CD4-positive, alpha-beta T cell treated with Interleukin-10 for 1 hour (primary cell): ENCODE data around the gene DCDC2B.

Experiments
- DNase-seq: peaks from one replicate; pipeline ENCODE4 v3.0.0-alpha.2; 2020

The DCDC2B gene

DNA sequence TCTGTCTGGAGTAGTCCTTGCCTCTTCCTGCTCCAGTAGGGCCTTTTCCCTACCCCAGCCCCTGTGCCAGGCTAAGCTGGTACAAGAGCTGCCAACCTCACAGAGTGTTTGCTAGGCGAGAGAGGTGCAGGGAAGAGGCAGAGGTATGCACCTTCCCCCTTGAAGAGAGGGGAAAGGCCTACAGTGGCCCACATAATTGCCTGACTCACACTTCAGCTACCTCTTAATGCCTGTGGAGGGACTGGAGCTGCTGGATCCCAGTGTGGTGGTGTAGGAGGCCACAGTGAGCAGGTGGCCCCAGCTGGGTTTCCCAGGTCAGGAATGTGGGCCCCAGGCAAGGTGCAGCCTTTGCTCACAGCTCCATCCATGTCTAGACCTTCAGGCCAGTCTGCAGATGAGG is 11.8 kb upstream of the DCDC2B start:
- no peak for DNase-seq

DNA sequence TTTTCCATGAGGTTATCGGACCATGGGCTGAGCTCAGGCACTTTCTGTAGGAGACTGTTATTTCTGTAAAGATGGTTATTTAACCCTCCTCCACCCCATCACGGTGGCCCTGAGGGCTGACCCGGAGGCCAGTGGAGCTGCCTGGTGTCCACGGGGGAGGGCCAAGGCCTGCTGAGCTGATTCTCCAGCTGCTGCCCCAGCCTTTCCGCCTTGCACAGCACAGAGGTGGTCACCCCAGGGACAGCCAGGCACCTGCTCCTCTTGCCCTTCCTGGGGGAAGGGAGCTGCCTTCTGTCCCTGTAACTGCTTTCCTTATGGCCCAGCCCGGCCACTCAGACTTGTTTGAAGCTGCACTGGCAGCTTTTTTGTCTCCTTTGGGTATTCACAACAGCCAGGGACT is 11.1 kb upstream of the DCDC2B start:
- DNase-seq = no peak

DNA sequence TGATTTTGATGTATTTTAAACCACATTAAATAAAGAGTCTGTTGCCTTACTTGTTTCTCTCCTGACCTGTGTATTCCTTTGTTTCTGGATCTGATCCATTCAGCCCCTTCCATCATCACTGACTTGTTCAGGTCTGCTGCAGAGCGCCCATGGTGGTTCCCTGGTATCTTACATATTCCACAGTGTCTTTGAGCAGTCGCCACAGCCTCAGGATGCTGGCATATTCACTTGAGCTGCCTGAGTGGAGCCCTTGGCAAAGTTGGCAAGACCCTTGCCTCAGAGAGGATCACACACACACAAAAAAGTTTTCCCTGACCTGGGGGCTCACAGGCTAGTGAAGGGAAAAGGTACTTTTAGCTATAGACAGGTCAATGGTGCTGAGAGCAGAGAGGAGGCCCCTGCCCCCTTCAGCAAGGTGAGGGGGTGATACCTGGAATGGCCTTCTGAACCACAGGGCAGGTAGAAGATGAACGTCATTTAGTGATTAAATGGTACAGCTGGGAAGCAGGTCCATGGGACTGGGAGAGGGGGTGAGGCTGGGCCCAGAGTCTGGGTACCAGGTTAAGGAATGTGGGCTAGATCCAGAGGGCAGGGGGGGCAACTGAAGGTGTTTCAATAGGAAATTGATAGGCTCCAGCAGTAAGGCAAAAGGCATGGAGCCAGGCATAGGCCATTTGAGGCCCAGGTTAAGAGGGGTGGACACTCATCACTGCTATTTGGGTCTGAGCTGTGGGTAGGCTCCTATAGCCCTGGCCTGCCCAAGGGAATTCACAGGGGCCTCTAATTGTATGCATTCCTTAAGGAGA is 10.4 kb upstream of the DCDC2B start:
- DNase-seq = no peak

DNA sequence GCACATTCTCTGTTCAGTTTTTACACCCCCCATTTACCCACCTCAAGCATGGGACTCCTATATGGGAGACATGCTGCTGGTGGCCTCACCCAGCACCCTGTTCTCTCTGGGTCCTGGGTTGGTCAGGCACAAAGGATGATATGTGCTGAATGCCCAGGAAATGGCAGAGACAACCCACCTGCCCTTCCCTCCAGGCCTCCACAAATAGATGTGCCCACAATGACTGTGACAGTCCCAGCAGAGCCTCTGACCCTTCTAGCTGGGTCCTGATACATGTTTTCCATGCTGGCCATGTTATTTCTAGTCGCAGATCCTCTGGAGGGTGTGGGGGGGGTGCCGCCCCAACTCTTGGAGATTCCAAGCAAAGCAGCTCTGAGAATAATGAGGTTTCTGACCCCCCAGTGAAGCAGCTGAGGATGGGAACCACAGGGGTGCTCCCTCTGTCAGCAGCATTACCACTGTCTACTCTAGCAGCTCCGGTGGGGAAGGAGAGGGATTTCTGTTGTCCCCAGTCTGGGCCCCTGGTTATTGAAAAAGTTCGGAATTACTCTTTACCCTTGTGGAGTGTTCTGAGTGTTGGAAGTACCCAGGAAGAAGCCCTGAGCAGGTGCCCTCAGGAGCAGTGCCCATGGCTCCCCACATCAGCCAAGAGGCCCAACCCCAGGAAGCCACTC is 9.7 kb upstream of the DCDC2B start:
- DNase-seq = no peak

DNA sequence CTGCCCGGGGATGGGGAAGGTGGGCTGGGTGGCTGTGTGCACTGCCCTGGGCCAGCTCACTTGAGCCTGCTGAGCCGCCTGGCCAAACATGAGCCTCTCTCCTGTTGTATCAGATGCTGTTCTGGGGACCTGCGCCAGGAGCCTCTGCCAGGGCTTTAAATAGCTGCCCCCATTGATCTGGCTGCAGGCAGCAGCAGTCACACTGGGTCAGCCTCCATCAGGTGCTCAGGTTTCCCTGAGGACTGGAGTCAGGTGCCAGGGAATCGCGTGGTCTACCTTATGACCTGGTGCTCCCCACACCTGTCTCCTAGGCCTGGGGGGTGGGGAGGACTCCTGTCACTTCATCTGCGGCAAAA is 9.2 kb upstream of the DCDC2B start:
- DNase-seq = no peak

DNA sequence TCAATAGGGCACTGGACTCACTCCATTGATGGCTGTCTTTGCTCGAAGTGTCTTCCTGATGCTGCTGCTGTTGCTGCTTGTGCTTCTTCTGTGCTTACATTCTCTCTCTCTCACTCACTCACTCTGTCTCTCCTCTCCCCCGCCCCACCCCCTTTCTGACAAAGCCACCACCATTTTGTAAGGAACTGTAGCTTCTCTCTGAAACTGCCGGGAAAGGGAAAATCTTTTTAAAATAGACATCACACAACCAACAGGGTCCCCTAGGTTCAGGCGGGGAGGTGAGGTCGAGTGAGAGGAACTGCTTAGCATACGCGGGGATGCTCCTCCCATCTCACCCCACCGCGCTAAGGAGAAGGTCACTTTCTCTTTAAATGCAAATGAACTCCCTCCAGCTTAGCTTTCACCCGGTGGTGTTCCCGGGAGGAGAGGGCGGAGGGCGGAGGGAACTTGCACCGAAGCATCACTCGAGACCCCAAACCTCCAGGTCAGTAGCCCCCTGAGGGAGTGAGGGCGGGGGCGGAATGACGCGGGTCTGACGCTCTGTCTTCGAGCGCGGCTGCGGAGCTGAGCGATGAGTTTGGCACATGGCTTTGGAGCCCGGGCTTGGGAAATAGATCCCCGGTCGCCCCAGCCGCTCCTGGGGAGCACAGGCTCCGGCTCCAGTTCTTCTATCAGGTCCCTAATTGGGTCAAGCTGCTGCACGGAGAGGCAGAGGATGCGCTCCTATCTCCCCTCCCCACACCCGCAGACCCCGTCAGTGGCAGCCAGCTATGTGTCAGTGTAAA is 8.5 kb upstream of the DCDC2B start, which contains the start of gene CCDC28B:
Gene CCDC28B, plus strand, starts transcription at position 370 of the 785 bp plus-strand sequence. CDS start 1,341 bp downstream, outside the sequence.
- DNase-seq = peak; percentile 64

DNA sequence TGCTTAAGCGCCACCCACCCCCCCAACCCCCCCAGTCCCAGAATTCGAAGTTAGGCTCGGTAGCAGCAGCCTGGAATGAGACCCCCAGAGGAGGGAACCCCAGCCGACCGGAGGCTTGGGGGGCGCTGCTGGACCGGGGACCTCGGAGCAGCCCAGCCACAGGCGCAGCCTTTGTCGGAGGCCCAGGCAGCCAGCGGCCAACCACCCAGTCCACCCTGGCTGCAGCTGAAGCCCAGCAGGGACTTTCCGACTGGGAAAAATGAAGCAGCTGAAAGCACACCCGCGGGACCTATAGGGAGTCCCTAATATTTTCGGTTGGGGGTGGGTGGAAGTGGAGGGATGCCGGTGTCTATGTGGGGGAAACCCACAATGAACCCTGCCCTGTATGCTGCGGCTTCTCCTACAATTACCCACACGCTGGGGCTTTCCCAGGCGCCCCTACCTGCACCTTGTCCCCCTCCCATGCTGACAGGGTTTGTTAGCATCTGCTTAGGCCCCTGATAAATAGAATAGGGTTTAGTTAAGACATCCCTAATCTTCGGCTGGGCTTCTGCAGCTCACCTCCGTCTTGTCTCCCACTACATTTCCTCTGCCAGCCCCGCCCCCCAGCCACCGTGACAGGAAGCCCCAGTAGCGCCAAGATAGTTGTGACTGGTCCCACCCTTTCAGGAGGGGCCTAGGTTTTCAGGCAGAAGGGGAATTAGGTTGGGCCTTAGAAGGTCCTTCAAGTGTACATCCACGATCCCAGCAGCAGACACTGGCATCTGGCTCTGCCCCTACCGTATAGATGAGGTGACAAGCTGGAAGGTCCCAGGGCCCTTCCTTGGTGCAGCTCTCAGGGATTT is 7.7 kb upstream of the DCDC2B start:
- DNase-seq = peak; percentile 85

DNA sequence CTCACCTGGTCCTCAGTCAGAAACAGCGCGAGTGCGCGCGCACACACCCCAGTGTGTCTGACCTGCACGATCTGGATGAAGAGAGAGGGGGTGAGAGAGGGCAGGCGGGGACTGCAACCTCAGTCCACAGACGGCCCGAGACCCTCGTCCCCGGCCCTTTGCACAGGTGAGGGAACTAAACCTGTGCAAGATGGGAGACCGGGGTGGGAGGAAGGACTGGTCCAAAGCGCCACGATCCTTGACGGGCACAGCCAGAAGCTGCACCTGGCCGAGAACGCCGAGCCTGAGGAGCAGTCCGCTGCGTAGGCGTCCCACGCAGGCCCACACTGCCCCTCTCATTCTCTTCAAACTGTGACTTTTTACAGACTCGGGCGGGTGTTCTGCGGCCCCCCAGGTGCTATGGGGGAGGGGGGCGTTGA is 3.9 kb upstream of the DCDC2B start:
- DNase-seq = no peak

DNA sequence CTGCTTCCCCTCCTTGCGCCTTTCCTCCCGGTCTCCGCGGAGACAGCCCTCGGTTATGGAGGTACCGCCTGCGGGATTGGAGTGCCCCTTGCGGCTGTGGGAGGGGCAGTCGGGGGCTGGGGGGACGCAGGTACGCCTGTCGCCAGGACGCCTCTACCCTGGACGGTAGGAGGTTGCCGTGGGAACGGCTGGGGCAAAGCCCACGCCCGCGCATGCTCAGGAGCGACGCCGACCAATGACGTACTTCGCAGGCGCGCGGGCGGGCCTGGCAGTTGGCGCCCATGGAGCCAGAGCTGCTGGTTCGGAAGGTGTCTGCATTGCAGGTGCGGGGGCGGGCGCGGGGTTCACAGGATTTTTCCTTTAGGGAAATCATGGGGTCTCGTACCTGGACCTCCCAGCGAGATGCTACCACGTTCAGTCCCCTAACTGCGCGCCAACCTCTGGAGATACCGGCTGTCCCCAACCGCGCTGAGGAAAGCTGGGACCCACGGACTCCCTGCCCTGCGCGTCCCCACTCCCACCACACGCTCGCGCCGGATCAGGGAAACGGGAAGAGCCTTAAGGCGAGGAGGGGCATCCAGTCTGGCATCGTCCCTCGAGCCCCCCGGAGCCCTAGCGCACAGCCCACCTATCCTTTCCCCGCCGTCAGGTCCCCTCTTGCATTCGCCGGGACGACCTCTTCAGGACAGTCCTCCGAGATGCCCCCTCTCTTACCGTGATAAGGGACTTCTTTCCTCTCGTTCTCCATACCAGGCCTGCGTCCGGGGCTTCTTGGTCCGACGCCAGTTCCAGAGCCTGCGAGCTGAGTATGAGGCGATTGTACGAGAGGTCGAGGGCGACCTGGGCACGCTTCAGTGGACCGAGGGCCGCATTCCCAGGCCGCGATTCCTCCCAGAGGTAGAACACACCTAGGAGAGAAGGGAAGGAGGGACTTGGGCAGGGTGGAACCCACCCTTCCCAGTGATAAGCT is 3.2 kb upstream of the DCDC2B start, which contains the start of gene IQCC:
Gene IQCC, plus strand, starts transcription at position 271 of the 970 bp plus-strand sequence. Its CDS starts 11 bp downstream, at position 282.
- peak; percentile 90 for DNase-seq

DNA sequence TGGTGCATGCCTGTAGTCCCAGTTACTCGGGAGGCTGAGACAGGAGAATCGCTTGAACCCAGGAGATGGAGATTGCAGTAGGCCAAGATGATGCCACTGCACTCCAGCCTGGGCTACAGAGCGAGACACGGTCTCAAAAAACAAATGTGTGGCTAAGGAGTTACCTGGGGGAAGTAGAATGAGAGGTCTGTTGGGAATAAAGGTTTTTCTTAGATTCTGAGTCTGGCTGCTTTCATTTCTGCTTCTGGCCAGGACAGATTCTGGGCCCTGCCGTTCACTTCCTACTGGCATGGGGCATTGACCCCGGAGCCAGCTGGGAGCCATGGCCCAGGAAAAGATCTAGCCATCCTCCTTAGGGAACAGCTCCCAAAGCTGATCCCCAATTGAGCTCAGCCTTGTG is 420 bp upstream of the DCDC2B start:
- no peak for DNase-seq

DNA sequence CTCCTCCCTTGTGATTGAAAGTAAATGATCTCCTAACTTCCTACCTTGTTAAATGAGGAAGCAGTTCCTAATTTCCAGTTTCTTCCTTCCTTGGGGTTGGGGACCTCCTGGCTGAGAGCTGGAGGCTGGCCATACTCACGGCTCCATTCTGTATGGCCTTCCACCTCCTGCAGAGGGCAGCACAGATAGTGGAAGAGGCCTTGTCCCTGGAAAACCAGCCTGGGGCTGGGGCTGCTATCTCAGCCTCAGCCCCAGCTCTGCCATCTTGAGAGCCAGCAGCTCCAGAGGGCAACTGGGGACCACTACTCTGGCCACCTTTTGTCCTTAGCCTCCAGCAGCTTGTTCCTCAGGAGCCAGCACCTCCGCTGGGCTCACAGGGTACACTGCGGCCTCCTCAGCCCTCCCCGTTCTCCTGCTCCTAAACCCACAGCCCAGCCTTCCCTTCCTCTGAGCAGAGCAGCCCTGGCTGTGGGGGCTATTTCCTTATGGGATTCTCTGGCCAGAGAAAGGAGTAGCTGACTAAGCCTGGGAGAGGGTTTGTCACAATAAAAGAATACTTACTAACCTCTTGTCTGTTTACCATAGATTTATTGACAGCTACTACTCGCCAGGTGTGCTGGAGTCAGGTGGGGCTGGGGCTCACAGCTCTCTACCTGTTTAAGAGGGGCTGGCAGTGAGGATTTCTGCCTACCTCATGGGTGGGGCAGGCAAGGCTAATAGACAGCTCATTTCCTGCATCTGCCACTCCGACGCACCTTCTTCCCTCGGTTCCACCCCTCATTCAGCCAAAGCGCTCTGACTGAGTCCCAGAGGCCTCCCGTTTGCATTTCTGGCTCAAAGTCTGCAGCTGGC is 7.0 kb downstream of the DCDC2B start:
- DNase-seq = peak; percentile 69

DNA sequence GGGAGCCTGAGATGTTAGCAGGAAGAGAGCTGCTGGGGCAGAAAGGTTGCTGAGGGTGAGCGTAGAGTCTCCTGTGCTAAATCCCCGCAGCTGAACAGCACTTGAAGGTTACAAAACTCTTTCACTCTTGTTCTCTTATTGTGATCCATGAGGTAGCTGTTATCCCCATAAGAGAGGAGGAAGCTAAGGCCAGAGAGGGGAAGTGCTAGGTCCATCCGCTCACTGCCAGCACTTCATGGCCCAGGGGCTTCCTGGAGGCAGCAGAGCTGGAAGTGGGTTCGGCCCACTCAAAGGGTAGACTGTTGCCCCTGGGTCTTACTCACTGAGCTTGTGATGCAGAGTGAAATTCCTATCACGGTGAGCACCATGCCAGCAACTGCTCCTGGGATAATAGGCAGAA is 7.7 kb downstream of the DCDC2B start:
- DNase-seq = no peak

DNA sequence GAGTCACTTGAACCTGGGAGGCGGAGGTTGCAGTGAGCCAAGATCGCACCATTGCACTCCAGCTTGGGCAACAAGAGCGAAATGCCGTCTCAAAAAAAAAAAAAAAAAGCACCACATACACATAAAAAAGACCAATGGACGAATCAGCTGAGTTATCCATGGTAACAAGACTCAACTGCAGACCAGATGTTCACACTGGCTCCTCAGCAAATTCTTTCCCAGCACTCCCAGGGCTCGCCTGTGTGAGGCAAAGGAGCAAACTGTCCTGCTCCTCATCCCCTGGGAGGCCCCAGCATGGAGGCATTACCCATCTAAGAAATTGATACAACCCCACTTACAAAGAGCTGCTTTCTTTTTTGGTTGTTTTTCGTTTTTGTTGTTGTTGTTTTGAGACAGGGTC is 10.1 kb downstream of the DCDC2B start:
- DNase-seq = no peak

DNA sequence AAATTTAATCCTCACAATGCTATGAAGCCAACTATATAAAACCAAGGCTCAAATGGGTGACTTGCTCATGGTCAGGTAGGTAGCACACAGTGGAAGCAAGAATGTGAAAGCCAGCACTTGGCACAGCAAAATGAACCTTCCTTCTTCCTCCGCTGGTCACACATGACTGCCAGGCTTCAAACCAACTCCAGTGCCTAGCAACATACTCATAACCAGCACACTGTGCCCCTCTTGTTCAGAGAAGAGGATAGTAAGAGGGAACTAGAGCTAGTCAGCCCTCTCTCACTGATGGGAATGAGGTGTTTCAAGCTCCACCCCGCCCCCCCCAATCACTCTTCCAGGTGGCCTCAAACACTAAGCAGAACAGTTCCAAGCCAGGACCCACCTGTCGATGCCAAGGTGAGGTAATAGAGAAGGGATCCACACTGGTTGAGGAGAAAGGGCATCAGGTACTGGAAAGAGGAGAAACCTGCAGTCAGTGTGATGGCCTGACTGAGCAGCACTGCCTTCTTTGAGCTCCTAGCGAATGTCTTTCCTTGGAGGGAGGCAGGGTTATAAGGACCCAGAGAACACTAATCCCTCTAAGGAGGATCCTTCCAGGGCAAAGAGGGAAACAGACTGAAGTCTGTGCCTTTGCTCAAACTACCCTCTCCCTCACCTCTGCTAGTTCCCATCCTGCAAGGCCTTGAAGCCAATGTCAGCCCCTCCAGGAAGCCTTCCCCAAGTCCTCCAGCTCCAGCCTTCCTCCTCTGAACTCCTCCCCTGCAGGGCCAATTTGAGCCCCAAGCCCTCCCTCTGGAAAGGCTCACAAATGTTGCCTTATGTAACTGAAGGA is 12.1 kb downstream of the DCDC2B start:
- DNase-seq = no peak

DNA sequence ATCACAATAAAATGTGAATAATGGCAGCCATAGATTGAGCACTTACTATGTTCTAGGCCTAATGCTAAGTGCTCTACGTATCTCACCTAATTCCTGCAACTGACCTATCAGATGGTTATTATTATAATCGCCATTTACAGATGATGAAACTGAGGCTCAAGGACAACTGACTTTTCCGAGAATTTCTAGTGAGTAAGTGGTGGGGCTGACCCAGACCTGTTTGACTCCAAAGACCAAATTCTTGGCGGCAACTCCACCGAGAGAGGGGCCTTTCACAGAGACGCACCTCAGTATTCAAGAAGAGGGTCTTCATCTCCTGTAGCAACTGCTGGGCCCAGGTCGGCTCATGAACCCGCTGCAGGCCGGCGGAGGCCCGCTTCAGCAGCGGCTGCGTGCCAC is 12.7 kb downstream of the DCDC2B start:
- DNase-seq = no peak

DNA sequence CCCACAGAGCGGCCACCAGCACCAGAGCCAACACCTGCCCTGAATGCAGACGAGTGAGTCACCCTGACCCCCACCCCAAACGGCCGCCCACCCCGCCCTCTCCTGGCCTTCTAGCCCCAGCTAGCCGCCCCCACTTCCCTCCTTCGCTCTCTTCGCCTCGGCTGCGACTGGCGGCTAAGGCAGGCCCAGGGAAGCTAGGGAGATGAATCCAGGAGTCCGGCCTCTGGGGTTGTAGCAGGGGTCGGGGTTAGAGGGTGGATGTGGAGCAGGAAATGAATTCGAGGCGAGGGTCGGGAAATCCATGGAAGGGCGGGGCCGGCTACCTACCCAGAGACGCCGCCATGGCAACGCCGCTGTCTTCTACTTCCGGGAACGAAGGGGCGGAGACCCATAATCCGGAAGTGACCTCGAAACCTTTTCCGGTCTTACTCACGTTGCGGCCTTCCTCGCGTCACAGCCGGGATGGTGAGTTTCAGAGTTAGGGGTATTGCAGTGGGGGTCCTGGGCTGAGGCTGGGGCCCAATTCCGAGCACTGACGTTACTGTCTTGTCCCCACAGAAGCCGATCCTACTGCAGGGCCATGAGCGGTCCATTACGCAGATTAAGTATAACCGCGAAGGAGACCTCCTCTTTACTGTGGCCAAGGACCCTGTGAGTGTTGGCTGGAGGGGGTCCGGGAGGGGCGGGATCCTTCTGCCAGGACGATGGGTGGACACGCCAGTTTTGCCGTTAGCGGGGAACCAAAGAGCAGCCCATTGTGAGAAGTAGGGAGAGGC is 13.3 kb downstream of the DCDC2B start, which contains the start of the genes EIF3I and TMEM234:
Gene EIF3I, plus strand, starts transcription at position 428 of the 776 bp plus-strand sequence. Its CDS starts 35 bp downstream, at position 463.
Gene TMEM234, minus strand, starts transcription at position 374 of the 776 bp plus-strand sequence. Its CDS starts 31 bp downstream, at position 343.
- peak; percentile 94 for DNase-seq

DNA sequence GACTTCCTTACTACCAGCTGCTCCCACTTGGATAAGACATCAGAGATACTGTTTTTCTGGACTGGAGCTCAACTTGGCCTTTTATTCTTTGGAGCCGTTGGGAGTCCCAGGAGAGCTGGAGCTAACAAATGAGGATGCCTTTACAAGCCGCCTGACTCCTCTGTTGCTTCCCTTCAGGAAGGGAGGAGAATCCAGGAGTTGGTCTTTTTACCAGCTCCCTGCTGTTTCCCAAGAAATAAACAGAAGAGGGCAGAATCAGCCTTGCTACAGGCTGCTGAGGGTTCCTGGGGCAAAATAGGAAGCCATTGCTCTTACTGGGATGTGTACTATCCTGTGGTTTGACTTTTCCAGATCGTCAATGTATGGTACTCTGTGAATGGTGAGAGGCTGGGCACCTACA is 14.8 kb downstream of the DCDC2B start:
- DNase-seq = no peak

DNA sequence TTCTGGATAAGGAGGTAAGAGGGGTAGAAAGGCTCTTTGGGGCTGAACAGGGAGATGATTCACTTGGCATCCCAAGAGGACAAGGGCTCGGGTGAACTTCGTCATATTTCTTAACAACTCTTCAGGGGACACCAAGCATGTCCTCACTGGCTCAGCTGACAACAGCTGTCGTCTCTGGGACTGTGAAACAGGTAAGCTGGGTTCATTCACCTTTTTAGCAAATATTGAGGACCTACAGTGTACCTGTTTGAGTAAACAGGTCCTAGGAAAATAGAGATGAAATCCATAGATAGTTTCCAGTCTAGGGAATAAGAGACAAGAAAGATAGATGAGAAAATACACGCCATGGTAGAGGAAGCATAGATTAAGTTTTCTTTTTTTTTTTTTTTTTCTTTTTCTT is 15.4 kb downstream of the DCDC2B start:
- no peak for DNase-seq
